Measurements from ENCODE around the gene CHRNA7.
"Not testable (repeated sequence)": the region's sequence is repeated elsewhere in the genome, so short reads cannot be mapped to it uniquely, and the experiment has no call there.

The CHRNA7 gene

GRCh38 chr15:32112101-32112500 lies 81.8 kb downstream of the CHRNA7 start:
- DNase-seq = no peak
- intact Hi-C loops (cut with DNase I) = no loop called here

GRCh38 chr15:32113224-32113623 lies 82.9 kb downstream of the CHRNA7 start:
- no peak for DNase-seq
- intact Hi-C loops (cut with DNase I) = no loop called here

- no peak for DNase-seq
- intact Hi-C loops (cut with DNase I) = no loop called here
Observed at GRCh38 chr15:32117122-32117521, 86.8 kb downstream of the CHRNA7 start.

- DNase-seq = no peak
- intact Hi-C loops (cut with DNase I) = no loop called here
Observed at GRCh38 chr15:32119286-32119685, 89.0 kb downstream of the CHRNA7 start.

- DNase-seq = no peak
- intact Hi-C loops (cut with DNase I) = no loop called here
Observed at GRCh38 chr15:32119694-32120330, 89.5 kb downstream of the CHRNA7 start.

- intact Hi-C loops (cut with DNase I) = no loop called here
- no peak for DNase-seq
Observed at GRCh38 chr15:32120577-32121383, 90.5 kb downstream of the CHRNA7 start.

- DNase-seq = no peak
- intact Hi-C loops (cut with DNase I) = no loop called here
Observed at GRCh38 chr15:32121384-32121695, 91.0 kb downstream of the CHRNA7 start.

GRCh38 chr15:32122013-32122412 lies 91.7 kb downstream of the CHRNA7 start:
- no peak for DNase-seq
- intact Hi-C loops (cut with DNase I) = no loop called here

- intact Hi-C loops (cut with DNase I) = no loop called here
- DNase-seq = no peak
Observed at GRCh38 chr15:32123473-32123872, 93.2 kb downstream of the CHRNA7 start.

- intact Hi-C loops (cut with DNase I) = no loop called here
- no peak for DNase-seq
Observed at GRCh38 chr15:32124726-32125125, 94.4 kb downstream of the CHRNA7 start.

- intact Hi-C loops (cut with DNase I) = no loop called here
- no peak for DNase-seq
Observed at GRCh38 chr15:32125595-32125994, 95.3 kb downstream of the CHRNA7 start.

GRCh38 chr15:32129815-32130214 lies 99.5 kb downstream of the CHRNA7 start:
- intact Hi-C loops (cut with DNase I) = no loop called here
- no peak for DNase-seq

- intact Hi-C loops (cut with DNase I) = no loop called here
- DNase-seq = no peak
Observed at GRCh38 chr15:32130823-32131222, 100.5 kb downstream of the CHRNA7 start.

GRCh38 chr15:32131803-32132202 lies 101.5 kb downstream of the CHRNA7 start:
- no peak for DNase-seq
- intact Hi-C loops (cut with DNase I) = no loop called here

- DNase-seq = no peak
- intact Hi-C loops (cut with DNase I) = no loop called here
Observed at GRCh38 chr15:32132859-32133258, 102.5 kb downstream of the CHRNA7 start.

- intact Hi-C loops (cut with DNase I) = no loop called here
- no peak for DNase-seq
Observed at GRCh38 chr15:32134842-32135241, 104.5 kb downstream of the CHRNA7 start.

GRCh38 chr15:32135335-32135734 lies 105.0 kb downstream of the CHRNA7 start:
- intact Hi-C loops (cut with DNase I) = no loop called here

GRCh38 chr15:32145512-32145911 lies 115.2 kb downstream of the CHRNA7 start:
- intact Hi-C loops (cut with DNase I); DNase-seq: not testable (repeated sequence)

More at GRCh38 chr15:32135335-32135734, 105.0 kb downstream of the CHRNA7 start:
- no peak for DNase-seq

- no peak for DNase-seq
- intact Hi-C loops (cut with DNase I) = no loop called here
Observed at GRCh38 chr15:32148833-32149555, 118.7 kb downstream of the CHRNA7 start.

GRCh38 chr15:32152574-32152973 lies 122.3 kb downstream of the CHRNA7 start:
- DNase-seq = no peak
- intact Hi-C loops (cut with DNase I) = no loop called here

Measured in head of caudate nucleus (tissue), 42 donors.